Esophagus squamous epithelium (tissue), 5 donors: ENCODE results near the gene BBS12. TPM values are rescaled to one million over a fixed set of nuclear protein-coding genes. Genes with fewer than 3 reads are reported as not detected.

Experiments used
- DNase-seq: peaks from one replicate; lab custom pipeline; 2025; lab: John Stamatoyannopoulos, UW
- H3K27ac ChIP-seq, 4 donors: fragments of 200-600 bp; sonication (generic); one replicate each; pipeline ENCODE4 v1.5.1; 2016 to 2019; ENCODE audit warnings: mild to moderate bottlenecking in 1 of 4
- H3K27me3 ChIP-seq, 4 donors: fragments of 200-600 bp; sonication (generic); 1 replicate in 3 of 4; 2 replicates in 1 of 4; pipeline versions ENCODE4 v1.5.1 to v1.6.0; 2017 to 2021; ENCODE audit warnings: antibody characterized with exemption in 1 of 4
- H3K36me3 ChIP-seq, 3 donors: fragments of 200-600 bp; sonication (generic); one replicate each; pipeline ENCODE4 v1.5.1; 2016 to 2019
- H3K4me1 ChIP-seq, 3 donors: fragments of 200-600 bp; sonication (generic); one replicate each; pipeline ENCODE4 v1.5.1; 2017 to 2019
- H3K4me3 ChIP-seq, 4 donors: fragments of 200-600 bp; sonication (generic); 1 replicate in 3 of 4; 2 replicates in 1 of 4; pipeline ENCODE4 v1.5.1; 2016 to 2019; ENCODE audit warnings: mild to moderate bottlenecking in 2 of 4, moderate library complexity in 1 of 4
- H3K9me3 ChIP-seq, 3 donors: fragments of 200-600 bp; sonication (generic); one replicate each; pipeline ENCODE4 v1.5.1; 2016 to 2019
- CTCF ChIP-seq, 6 experiments: fragments of 450-650 bp in 4 of 6; fragments of 200-600 bp in 2 of 6; sonication (generic) in 2 of 6; IDR thresholded peaks; one replicate each; pipeline ENCODE4 v1.5.1; 2016 to 2019; ENCODE audit warnings: antibody characterized with exemption in 6 of 6, mild to moderate bottlenecking in 4 of 6, moderate library complexity in 4 of 6
- POLR2A ChIP-seq, 4 donors: fragments of 450-650 bp; IDR thresholded peaks; one replicate each; pipeline ENCODE4 v1.6.1; 2017; ENCODE audit warnings: antibody characterized with exemption in 4 of 4, mild to moderate bottlenecking in 4 of 4, moderate library complexity in 3 of 4
- WGBS, 2 donors: methylation state at CpG; one replicate each; pipeline ENCODE4 v1.1.5; 2018; 5-methylcytosine and 5-hydroxymethylcytosine counted together
- intact Hi-C: fragments of 100-400 bp; cut with DNase I; formaldehyde crosslinking; loops from one replicate; pipeline ENCODE4 v1.15.0; 2022
- total RNA-seq, 4 donors: library from RNA; depleted of rRNA; stranded (reverse); fragments of >200 nt; gene quantifications; one replicate each; pipeline ENCODE4 v1.1.0, GENCODE V29; 2016
- donor health status: DM: yes; HTN: yes; CAD: no.

Gene BBS12
- total RNA-seq, 4 donors from 2014 or later = 0.49 to 2.5 (median 1.0) TPM

- intact Hi-C loops = no loop called here
- Histone ChIP-seq H3K4me1 (no peaks in the 10 kb centered on the region), H3K36me3 (peaks cover 0 to 21% (median 0%) of the 10 kb centered on the region in 3 donors), H3K9me3 (no peaks in the 10 kb centered on the region), H3K27ac (no peak overlapping the region), H3K4me3 (no peak overlapping the region), H3K27me3 (no peaks in the 10 kb centered on the region)
- 82% methylated on average over 15 of the region's 15 CpGs for WGBS, 2 donors
- no peak for DNase-seq
- TF ChIP-seq POLR2A (IDR thresholded peaks at IDR 0.05) = no peak
- TF ChIP-seq CTCF (IDR thresholded peaks at IDR 0.05) = no peak
Measured at GRCh38 chr4:122742933-122743829, 10.7 kb downstream of the BBS12 start.

- intact Hi-C loops = no loop called here
- H3K27me3 ChIP-seq = no peaks in the 10 kb centered on the region
- TF ChIP-seq CTCF (IDR thresholded peaks at IDR 0.05) (no peak), POLR2A (IDR thresholded peaks at IDR 0.05) (no peak)
- peaks cover 0 to 21% (median 0%) of the 10 kb centered on the region in 3 donors for H3K36me3 ChIP-seq
- no peak overlapping the region for H3K4me3 ChIP-seq
- no peak for DNase-seq
- H3K4me1 ChIP-seq = no peaks in the 10 kb centered on the region
- H3K9me3 ChIP-seq = no peaks in the 10 kb centered on the region
- 29 to 47% methylated on average over 1 of the region's 1 CpG for WGBS, 2 donors
- H3K27ac ChIP-seq = no peak overlapping the region
Measured at GRCh38 chr4:122744229-122744628, 11.7 kb downstream of the BBS12 start.

GRCh38 chr4:122746485-122746965 lies 14.0 kb downstream of the BBS12 start:
- TF ChIP-seq CTCF (IDR thresholded peaks at IDR 0.05) (no peak), POLR2A (IDR thresholded peaks at IDR 0.05) (no peak)
- intact Hi-C loops = no loop called here

GRCh38 chr4:122747068-122747467 lies 14.6 kb downstream of the BBS12 start:
- DNase-seq = no peak
- 50 to 67% methylated on average over 1 of the region's 1 CpG for WGBS, 2 donors
- Histone ChIP-seq H3K36me3 (peaks cover 0 to 17% (median 0%) of the 10 kb centered on the region in 3 donors), H3K4me3 (no peak overlapping the region), H3K9me3 (no peaks in the 10 kb centered on the region), H3K4me1 (no peaks in the 10 kb centered on the region), H3K27me3 (peaks cover 0 to 9% (median 0%) of the 10 kb centered on the region in 4 donors), H3K27ac (no peak overlapping the region)
- intact Hi-C loops = no loop called here
- no peak for TF ChIP-seq CTCF (IDR thresholded peaks at IDR 0.05)
- TF ChIP-seq POLR2A (IDR thresholded peaks at IDR 0.05) = no peak

More at GRCh38 chr4:122746485-122746965, 14.0 kb downstream of the BBS12 start:
- WGBS, 2 donors = 73 to 81% methylated on average over 2 of the region's 2 CpGs
- H3K4me3 ChIP-seq = no peak overlapping the region
- peaks cover 0 to 9% (median 0%) of the 10 kb centered on the region in 4 donors for H3K27me3 ChIP-seq
- no peaks in the 10 kb centered on the region for H3K4me1 ChIP-seq
- no peaks in the 10 kb centered on the region for H3K9me3 ChIP-seq
- peaks cover 0 to 21% (median 0%) of the 10 kb centered on the region in 3 donors for H3K36me3 ChIP-seq
- H3K27ac ChIP-seq = no peak overlapping the region
- no peak for DNase-seq

- no peak for DNase-seq
- WGBS, 2 donors = 77 to 91% methylated on average over 1 of the region's 1 CpG
- Histone ChIP-seq H3K27ac (no peak overlapping the region), H3K4me1 (no peaks in the 10 kb centered on the region), H3K9me3 (no peaks in the 10 kb centered on the region), H3K4me3 (no peak overlapping the region), H3K27me3 (peaks cover 0 to 9% (median 0%) of the 10 kb centered on the region in 4 donors), H3K36me3 (peaks cover 0 to 9% (median 0%) of the 10 kb centered on the region in 3 donors)
- TF ChIP-seq POLR2A (IDR thresholded peaks at IDR 0.05) (no peak), CTCF (IDR thresholded peaks at IDR 0.05) (no peak)
- intact Hi-C loops = no loop called here
Measured at GRCh38 chr4:122747883-122748282, 15.4 kb downstream of the BBS12 start.
